ENCODE measurements around the gene GNAI3.

GNAI3 gene

GRCh38 chr1:109546311-109547109 lies 1.9 kb upstream of the GNAI3 start:
- DNase-seq = peak; percentile 91 to 94

DNA sequence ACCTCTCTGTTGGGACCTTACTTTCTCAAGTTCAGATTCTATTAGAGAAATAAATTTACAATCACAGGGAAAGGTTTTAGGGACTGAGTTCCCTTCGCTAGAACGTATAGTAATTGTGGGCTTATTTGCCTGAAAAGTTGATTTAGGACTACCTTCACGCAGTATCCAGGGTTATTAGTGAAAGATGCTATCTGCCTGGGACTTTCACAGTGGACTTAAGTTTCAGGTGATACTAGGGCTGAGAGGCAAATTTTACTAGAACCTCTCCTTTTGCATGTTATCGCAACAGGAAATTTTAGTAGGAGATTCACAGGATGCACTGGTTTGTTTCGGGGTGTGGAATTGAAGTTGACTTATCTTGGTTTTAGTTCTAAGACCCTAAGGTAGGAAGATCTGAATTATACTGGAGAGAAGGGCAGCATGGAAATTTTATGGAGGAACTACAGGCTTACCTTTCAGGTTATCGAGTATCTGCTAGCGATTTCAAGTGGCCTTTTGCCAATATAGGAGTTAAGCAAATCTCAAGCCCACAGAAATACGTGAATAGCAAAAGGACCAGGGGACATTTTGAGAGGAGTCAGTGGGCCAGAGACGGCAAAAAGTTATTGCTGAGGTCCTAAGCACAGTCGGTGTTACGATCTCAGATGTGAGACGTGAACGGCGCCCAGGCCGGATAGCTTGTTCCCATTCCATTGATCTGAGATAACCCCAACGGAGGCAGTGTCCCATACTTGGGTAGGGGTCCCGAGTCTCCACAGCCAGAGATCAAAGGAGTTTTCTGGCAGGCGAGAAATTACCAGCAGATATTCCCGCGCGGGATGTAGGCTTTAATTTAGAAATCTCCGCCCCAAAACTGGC lies 723 bp upstream of the GNAI3 start:
- peak; percentile 12 to 36 for DNase-seq

DNA sequence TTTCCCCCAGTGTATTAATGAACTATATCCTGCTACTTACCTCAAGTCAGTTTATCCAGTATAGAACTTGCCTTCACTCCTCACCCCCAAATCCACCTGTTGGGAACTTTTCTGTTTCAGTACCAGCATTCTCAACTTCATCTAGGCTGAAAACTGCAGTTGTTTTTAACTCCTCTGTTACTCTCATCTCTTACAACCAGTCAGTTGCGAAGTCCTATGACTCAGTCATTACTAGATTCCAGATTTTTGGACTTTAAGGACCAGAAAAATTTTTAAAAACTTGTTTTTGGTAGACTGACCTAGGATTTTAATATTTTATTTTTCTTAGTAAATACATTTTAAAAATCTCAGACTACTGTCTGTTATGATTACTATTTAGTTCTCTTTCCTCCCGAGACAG lies 8.1 kb downstream of the GNAI3 start:
- no peak for DNase-seq

DNA sequence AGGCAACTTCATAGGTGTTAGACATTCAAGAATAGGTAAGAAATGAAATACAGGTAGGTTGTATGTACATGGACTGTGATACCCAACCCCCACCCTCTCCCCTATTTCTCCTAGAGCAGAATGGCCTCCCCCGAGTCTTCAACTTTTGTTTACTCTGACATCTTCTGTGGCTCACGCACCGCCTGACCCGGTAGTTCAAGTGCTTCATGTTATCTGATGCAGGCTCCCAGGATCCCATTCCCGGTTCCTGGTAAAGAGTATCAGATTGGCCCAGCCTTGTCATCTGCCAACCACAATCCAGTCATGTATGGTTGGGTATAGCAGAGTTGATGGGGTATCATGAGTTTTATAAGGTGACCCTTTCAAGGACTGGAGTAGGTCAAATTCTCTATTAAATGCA lies 9.1 kb downstream of the GNAI3 start:
- no peak for DNase-seq

DNA sequence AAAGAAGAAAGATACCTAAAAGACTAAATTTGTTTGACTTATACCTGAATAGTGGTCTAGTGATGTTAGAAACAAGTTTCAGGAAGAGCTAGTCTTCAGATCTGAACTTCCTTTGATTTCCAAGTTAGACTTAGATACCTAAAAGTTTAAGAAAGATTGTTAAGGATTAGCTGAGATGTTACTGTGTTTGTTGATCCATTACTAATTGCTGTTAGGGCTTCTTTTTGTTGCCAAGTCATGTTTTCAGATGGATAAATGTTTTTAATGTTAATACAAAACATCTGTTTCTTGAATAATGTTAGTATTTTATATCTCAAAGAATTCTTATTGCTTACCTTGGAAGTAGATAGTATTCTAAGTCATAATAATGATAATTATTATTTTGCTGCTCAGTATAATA lies 11.6 kb downstream of the GNAI3 start:
- DNase-seq = no peak

DNA sequence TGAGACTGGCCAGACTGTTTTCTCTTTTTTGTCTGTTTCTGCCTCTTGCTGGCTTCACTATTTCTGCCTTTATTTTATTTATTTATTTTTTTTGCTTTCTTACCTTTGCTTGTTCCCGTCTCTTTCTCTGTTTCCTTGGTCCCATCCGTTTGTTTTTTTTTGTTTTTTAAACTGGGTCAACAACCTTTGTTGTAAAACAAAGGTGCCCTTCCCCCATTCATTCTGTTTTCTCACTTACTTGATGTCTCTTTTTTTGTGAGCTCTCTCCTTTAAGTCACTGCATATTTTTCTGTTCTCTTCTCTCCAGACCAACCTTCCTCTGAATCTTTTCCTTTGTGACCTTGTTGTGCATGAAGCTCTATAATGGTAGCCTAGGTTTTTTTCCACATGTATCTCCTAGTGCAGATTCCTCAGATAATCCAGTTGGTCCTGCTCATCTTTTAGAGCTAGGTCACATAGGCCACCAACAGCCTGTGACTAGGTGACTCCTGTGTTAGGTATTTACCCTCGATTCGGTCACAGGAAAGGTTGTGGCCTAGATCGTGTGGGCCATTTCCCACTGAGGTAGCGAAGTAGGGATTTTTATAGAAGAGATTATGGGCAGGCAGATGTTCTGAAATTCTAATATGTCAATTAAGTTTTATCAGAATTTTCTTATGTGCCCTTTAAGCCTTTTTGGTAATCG lies 15.9 kb downstream of the GNAI3 start:
- DNase-seq = no peak

GRCh38 chr1:109565241-109565640 lies 16.8 kb downstream of the GNAI3 start:
- no peak for DNase-seq

GRCh38 chr1:109566982-109567381 lies 18.6 kb downstream of the GNAI3 start:
- no peak for DNase-seq

DNA sequence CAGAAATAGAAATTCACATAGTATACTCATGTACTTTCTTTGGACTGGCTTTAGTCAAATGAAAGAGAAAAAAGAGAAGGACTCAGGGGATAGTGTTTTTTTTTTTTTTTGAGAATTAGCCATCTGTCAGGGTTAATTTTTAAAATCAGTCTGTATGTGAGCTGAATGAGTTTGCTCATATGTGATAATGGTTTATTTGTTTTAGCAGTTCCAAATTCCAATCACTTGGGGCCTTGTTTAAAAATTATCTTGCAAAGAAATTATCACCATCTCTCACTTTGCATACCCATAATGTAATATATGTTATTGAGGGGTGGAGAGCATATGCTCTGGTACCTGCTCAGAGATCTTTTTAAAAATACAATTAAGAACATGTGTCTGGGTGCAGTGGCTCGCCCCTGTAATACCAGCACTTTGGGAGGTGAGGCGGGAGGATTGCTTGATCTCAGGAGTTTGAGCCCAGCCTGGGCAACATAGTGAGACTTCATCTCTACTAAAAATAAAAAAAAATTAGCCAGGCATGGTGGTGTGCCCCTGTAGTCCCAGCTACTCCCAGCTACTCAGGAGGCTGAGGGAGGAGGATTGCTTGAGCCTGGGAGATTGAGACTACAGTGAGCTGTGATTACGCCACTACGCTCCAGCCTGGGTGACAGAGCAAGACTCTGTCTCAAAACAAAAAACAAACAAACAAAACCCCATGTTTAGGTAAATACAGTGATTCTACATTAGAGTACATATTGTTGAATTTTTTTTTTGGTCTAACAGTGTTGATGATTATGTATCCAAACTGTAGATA lies 19.7 kb downstream of the GNAI3 start:
- DNase-seq = no peak

DNA sequence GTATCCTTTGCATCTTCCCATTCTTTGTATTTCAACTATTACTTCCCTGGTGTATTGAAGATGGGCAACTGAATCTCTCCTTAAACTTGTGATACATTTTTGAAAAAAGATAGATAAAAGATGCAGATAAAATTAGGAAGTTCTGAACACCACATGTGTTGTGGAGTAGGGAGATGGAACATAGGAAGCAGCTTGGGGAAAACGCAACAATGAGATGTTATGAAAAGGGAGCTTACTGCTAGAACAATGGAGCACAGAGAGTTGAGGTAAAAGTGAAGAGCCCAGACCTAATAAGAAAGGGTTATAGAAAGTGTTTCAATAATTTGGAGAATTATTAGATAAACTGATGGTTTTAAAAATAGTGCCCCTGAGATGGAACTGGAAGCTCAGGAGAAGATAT lies 20.9 kb downstream of the GNAI3 start:
- no peak for DNase-seq

GRCh38 chr1:109570414-109570813 lies 22.0 kb downstream of the GNAI3 start:
- DNase-seq = no peak

GRCh38 chr1:109573785-109574184 lies 25.4 kb downstream of the GNAI3 start:
- peak; percentile 78 to 88 for DNase-seq

- no peak for DNase-seq
Observed at GRCh38 chr1:109578947-109579443, 30.6 kb downstream of the GNAI3 start.

GRCh38 chr1:109579491-109579890 lies 31.1 kb downstream of the GNAI3 start:
- no peak for DNase-seq

GRCh38 chr1:109582021-109582420 lies 33.6 kb downstream of the GNAI3 start:
- DNase-seq = no peak

DNA sequence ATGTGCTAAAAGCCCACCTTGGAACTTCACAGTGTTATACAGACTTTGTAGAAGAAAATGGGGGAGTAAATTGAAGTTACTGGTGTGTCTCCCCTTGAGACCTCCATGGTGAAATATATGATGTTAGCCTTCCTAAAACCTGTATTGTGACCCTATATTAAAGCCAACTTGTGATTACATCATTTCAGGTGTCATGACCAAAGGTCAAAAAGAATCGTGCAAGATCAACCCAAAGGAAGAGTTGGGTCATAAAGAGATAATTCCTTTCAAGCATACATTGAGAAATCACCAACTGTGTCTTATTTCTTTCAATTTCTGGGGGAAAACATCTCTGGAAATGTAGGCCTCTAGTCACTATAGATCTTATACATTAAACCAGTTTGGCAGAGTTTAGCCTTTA lies 36.4 kb downstream of the GNAI3 start:
- no peak for DNase-seq

- DNase-seq = no peak
Observed at GRCh38 chr1:109586055-109586454, 37.6 kb downstream of the GNAI3 start.

- DNase-seq = no peak
Observed at GRCh38 chr1:109589177-109589576, 40.8 kb downstream of the GNAI3 start.

- DNase-seq = no peak
Observed at GRCh38 chr1:109589679-109590078, 41.3 kb downstream of the GNAI3 start.

- DNase-seq = no peak
Observed at GRCh38 chr1:109592916-109593315, 44.5 kb downstream of the GNAI3 start.

DNA sequence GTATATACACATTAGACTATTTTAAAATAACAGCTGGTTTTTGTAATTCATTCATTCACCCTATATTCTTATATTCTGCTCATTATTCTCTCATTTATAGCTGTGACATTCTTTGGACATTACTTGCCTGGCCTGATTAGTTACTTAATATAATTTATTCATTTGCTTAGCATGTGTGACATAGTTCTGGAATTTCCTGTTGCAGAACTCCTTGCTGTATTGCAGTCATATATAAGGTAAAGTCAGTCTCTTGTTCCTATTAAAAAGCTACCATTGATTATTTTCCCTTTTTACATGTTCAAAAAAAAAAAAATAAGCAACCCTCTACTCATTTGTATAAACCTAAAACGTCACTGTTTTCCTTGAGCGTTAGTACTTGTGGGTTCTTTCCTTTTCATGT lies 47.1 kb downstream of the GNAI3 start:
- no peak for DNase-seq

GRCh38 chr1:109598156-109598555 lies 49.7 kb downstream of the GNAI3 start:
- DNase-seq = no peak

All from inflammatory macrophage (primary cell).